ENCODE results near the gene COX20.

DNA sequence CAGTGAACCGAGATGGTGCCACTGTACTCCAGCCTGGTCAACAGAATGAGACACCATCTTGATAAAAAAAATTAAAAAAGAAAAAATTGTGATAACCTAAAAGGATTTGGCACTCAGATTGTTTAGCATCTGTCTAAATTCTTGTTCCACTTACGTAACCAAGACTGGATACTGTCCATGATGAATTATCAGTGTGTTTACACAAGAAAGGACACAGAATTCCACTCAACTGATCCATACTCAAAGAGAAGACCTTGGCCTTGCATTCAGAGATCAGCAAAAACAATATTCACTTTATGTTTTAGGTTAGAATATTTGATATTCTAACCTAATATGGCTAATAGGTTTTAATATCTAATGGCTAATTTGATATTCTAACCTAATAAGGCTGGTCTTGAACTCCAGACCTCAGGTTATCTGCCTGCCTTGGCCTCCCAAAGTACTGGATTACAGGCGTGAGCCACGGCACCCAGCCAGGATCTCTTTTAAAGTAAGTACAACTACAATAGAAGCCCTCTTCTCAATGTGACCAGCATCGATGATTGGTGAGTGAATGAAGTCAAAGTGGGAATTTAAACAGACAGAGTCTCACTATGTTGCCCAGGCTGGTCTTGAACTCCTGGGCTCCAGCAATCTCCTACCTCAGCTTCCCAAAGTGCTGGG, 43.1 kb upstream of the COX20 start:
- TF ChIP-seq CTCF (IDR thresholded peaks at IDR 0.05; ENCODE audit: low read depth, low read length, poor library complexity, severe bottlenecking) (no peak), EZH2phosphoT487 (IDR thresholded peaks at IDR 0.05; ENCODE audit: borderline replicate concordance, low read length) (no peak)
